Urinary bladder (tissue), 4 donors: Measurements from ENCODE around the gene CCDC12. TPM values are rescaled to one million over a fixed set of nuclear protein-coding genes. Genes with fewer than 3 reads are reported as not detected.

Experiments
- DNase-seq: peaks from one replicate; pipeline ENCODE4 v3.0.0-alpha.2; 2015; ENCODE audit errors: extremely low spot score
- H3K27ac ChIP-seq: one replicate; pipeline ENCODE4 v1.5.1; 2013; ENCODE audit warnings: low read depth, mild to moderate bottlenecking, moderate library complexity
- H3K36me3 ChIP-seq: one replicate; pipeline ENCODE4 v1.6.1; 2013; ENCODE audit warnings: mild to moderate bottlenecking, moderate library complexity; ENCODE audit not compliant: insufficient read depth
- H3K4me1 ChIP-seq: one replicate; pipeline ENCODE4 v1.6.1; 2013; ENCODE audit warnings: mild to moderate bottlenecking, moderate library complexity; ENCODE audit not compliant: insufficient read depth
- H3K4me3 ChIP-seq: one replicate; pipeline ENCODE4 v1.5.1; 2013; ENCODE audit warnings: low read depth, low read length
- WGBS: extraction: QIAGEN DNeasy Blood & Tissue Kit; methylation state at CpG from one replicate; pipeline ENCODE4 v1.1.7; 2013; 5-methylcytosine and 5-hydroxymethylcytosine counted together
- polyA plus RNA-seq: library from polyadenylated mRNA; stranded (reverse); fragments of 200-250 nt; gene quantifications from one replicate; pipeline ENCODE4 v1.2.3, GENCODE V29; 2013
- total RNA-seq: library from RNA; depleted of rRNA; stranded (reverse); fragments of >200 nt; gene quantifications from one replicate; pipeline ENCODE4 v1.2.3, GENCODE V29; 2014
- donor health status: healthy with polysubstance abuse.
- donor health status: healthy.

Gene CCDC12
- total and polyA plus RNA-seq, 2 donors, result 17.6 to 60.7 TPM

- no peak for DNase-seq
- Histone ChIP-seq H3K4me1 (no peaks in the 10 kb centered on the region), H3K36me3 (no peaks in the 10 kb centered on the region), H3K4me3 (no peak overlapping the region), H3K27ac (no peak overlapping the region)
- 85% methylated on average over 9 of the region's 9 CpGs for WGBS
Observed at GRCh38 chr3:46893763-46894162, 82.8 kb downstream of the CCDC12 start.

- Histone ChIP-seq H3K36me3 (no peaks in the 10 kb centered on the region), H3K4me3 (no peak overlapping the region), H3K27ac (no peak overlapping the region), H3K4me1 (no peaks in the 10 kb centered on the region)
- 60% methylated on average over 6 of the region's 6 CpGs for WGBS
- no peak for DNase-seq
Observed at GRCh38 chr3:46893146-46893748, 83.3 kb downstream of the CCDC12 start.

GRCh38 chr3:46892285-46893145 is 84.0 kb downstream of the CCDC12 start:
- 6% methylated on average over 58 of the region's 58 CpGs for WGBS
- H3K27ac ChIP-seq, result no peak overlapping the region
- peak overlapping the region; percentile 10 for H3K4me3 ChIP-seq

DNA sequence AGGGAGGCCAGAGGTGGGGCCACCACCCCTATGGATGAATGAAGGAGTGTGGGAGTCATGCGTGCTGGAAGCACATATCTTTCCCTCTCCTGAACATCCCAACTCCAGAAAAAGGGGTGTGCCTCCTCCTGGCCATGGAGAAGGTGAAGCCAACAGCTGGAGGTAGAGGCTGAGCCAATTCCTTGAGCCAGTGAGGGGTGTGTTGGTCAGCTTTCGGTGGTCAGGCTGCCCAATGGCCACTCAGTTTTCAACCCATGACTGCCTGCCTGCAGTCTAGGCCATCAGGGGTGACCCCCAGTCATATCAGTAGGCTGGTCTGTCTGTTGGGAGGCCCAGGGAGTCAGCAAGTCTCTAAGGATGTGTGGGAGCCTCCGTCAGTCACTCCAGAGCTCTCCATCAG is 85.4 kb downstream of the CCDC12 start:
- no peaks in the 10 kb centered on the region for H3K4me1 ChIP-seq
- no peaks in the 10 kb centered on the region for H3K36me3 ChIP-seq
- WGBS, result 96% methylated on average over 3 of the region's 3 CpGs
- DNase-seq, result no peak
- no peak overlapping the region for H3K4me3 ChIP-seq
- H3K27ac ChIP-seq, result no peak overlapping the region

More at GRCh38 chr3:46892285-46893145, 84.0 kb downstream of the CCDC12 start:
- DNase-seq, result no peak
- Histone ChIP-seq H3K36me3 (no peaks in the 10 kb centered on the region), H3K4me1 (no peaks in the 10 kb centered on the region)

GRCh38 chr3:46890132-46890531 is 86.4 kb downstream of the CCDC12 start:
- H3K4me1 ChIP-seq, result no peaks in the 10 kb centered on the region
- 98% methylated on average over 1 of the region's 1 CpG for WGBS
- DNase-seq, result no peak
- H3K27ac ChIP-seq, result no peak overlapping the region
- no peak overlapping the region for H3K4me3 ChIP-seq
- H3K36me3 ChIP-seq, result no peaks in the 10 kb centered on the region

DNA sequence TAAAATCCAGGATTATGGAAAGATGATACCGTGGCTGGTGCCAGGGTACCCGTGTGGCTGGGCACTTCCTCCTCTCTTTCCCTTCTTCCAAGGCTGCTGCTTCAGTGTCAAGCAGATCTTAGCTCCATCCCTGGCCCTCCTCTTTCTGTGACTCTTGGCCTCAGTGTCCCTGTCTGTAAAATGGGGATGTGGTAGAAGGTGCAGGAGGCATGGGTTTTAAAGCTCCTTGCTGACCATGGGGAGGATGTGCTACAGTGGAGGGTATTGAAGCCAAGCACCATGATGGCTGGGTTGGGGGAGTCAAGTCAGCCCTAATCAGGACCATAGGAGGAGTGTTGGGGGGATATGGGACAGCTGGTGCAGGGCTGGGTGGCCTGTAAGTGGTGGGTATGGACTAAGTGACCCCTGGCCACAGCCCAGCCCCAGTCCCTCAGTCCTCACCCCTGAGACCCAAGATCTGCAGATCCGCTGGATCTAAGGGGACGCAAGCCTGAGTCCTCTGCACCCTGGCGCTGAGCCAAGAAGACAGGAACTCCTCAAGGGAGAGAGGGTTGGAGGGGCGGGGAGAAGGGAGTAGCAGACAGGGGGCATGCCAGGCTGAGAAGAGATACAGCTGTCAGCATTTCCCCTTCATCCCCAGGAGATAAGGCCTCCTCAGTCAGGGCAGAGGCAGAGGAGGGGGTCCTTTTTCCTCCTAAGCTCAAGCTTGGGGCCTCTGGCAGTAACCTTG is 87.0 kb downstream of the CCDC12 start:
- no peak overlapping the region for H3K27ac ChIP-seq
- H3K36me3 ChIP-seq, result no peaks in the 10 kb centered on the region
- H3K4me1 ChIP-seq, result no peaks in the 10 kb centered on the region
- no peak overlapping the region for H3K4me3 ChIP-seq
- WGBS, result 51% methylated on average over 6 of the region's 6 CpGs
- DNase-seq, result no peak

DNA sequence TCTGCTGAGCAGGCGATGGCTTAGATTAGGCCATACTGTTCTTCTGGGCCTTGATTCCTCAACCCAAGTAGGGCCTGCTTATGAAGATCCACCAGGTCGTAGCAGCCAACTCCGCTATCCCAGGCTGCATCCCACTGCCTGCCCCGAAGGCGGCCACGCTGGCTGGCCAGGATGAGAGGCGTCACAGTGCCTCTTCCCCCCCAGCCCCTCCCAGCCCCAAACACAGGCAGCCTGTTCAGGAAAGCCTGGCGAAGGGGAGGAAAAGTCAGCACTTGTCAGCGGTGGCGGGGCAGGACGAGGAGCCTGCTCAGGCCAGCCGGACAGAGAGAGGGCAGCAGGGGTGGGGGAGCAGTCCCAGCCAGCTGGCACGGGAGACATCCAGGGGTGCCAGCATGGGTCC is 87.8 kb downstream of the CCDC12 start:
- no peak for DNase-seq
- no peaks in the 10 kb centered on the region for H3K4me1 ChIP-seq
- no peak overlapping the region for H3K27ac ChIP-seq
- WGBS, result 79% methylated on average over 13 of the region's 13 CpGs
- no peaks in the 10 kb centered on the region for H3K36me3 ChIP-seq
- no peak overlapping the region for H3K4me3 ChIP-seq

DNA sequence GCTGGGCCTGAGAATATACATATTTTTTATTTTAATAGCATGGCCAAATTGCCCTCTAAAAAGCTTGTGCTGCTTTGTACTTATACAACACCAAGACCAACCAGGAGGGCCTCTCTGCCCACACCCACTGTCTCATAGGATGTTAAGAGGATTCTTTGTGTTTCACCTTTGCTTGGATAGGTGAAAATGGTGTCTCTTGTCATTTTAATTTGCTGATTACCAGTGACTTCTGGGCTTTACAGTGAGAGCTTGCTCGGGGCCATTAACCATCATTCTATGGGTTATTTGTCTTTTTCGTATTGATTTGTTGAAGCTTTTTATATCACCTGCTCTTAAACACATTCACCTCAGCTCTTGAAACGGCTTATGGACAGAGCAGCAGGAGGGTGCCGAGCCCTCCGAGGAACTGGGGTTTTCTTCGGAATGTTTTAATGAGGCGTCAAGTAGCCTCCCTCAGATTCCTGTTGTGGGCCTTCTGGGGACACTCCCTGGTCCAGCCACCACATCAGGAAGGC is 88.5 kb downstream of the CCDC12 start:
- WGBS, result 79% methylated on average over 7 of the region's 7 CpGs
- Histone ChIP-seq H3K36me3 (no peaks in the 10 kb centered on the region), H3K4me1 (no peaks in the 10 kb centered on the region), H3K27ac (no peak overlapping the region), H3K4me3 (no peak overlapping the region)
- no peak for DNase-seq

DNA sequence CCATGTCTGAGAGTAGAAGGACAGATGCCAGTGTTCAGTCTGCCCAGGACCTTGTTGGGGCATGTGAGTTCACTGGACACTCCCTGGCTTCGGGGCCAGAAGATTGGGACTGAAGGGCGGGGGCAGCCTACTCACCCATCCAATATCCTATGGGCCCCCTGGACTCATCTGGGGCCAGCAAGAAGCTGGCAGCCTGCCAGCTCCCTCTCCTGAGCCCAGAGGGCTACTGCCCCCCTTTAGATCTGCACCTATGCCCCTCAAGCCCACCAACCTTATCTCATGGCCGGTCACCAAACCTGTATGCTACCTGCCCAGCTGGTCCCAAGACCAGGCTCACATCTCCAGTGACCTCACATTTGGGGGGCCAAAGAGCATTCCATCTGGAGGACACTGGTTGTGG is 90.9 kb downstream of the CCDC12 start:
- Histone ChIP-seq H3K36me3 (no peaks in the 10 kb centered on the region), H3K4me1 (no peaks in the 10 kb centered on the region), H3K27ac (no peak overlapping the region), H3K4me3 (no peak overlapping the region)
- 95% methylated on average over 3 of the region's 3 CpGs for WGBS
- no peak for DNase-seq

DNA sequence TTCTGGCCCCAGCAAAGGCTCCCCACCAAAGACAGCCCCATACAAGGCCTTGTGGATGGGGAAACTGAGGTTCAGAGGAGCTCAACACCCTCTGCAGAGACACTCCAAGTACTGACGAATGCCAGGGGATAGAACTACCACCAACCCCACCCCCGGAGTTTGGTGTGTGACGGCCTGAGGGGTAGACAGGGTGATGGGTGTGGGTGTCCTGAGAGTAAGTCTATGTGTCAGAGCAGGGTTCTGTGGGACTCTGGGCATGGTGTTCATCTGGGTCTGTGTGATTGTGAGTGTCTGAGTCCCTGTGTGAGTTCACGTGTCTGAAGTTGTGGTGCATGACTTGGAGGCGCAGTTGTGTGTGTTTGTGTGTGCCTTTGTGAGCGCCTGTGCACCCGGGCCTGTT is 91.6 kb downstream of the CCDC12 start:
- H3K27ac ChIP-seq, result no peak overlapping the region
- 90% methylated on average over 7 of the region's 7 CpGs for WGBS

DNA sequence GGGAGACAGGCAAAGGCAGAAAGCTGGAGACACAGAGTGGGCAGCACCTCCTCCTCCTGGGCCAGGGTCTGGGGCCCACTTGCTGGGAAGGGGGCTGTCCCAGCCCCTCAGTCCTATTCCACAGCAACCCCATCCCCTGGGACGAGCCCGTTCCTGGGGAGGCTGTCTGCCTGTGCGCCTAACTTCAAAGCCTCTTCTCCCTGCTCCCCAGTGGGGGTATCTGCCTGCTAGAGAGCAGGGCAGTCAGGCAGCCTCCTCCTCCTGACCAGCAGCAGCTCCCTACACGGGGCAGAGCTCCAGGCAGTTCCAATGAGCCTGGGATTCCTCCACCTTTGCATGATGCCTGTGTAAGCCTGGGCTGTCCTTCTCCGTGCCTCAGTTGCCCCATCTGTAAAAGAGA is 92.1 kb downstream of the CCDC12 start:
- no peaks in the 10 kb centered on the region for H3K36me3 ChIP-seq
- DNase-seq, result no peak
- no peak overlapping the region for H3K4me3 ChIP-seq
- no peak overlapping the region for H3K27ac ChIP-seq
- H3K4me1 ChIP-seq, result no peaks in the 10 kb centered on the region
- 72% methylated on average over 5 of the region's 5 CpGs for WGBS

More for the DNA sequence above, 91.6 kb downstream of the CCDC12 start:
- DNase-seq, result no peak
- Histone ChIP-seq H3K36me3 (no peaks in the 10 kb centered on the region), H3K4me3 (no peak overlapping the region), H3K4me1 (no peaks in the 10 kb centered on the region)

DNA sequence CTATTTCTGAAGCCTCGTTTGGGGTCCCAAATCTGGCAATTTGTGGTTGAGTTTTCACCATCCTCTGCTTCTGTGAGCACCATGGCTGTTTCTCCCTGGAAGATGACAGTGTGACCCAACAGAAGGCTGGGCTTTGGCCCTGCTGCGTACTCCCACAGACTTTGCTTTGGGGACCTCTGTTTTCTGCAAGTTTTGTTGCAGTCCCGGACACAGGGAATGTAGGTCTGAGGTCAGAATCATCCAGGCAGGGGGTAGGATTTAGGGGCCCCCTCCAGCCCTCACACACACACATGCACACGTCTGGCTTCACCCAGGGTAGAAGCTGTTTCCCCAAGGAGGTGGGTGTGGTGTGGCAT is 92.7 kb downstream of the CCDC12 start:
- H3K27ac ChIP-seq, result no peak overlapping the region
- H3K36me3 ChIP-seq, result no peaks in the 10 kb centered on the region
- H3K4me3 ChIP-seq, result peak overlapping the region; percentile 63
- no peak for DNase-seq
- 70% methylated on average over 4 of the region's 4 CpGs for WGBS
- H3K4me1 ChIP-seq, result no peaks in the 10 kb centered on the region

- H3K4me3 ChIP-seq, result peak overlapping the region; percentile 63
- no peak overlapping the region for H3K27ac ChIP-seq
- no peaks in the 10 kb centered on the region for H3K4me1 ChIP-seq
- 4% methylated on average over 70 of the region's 78 CpGs for WGBS
- DNase-seq, result no peak
- no peaks in the 10 kb centered on the region for H3K36me3 ChIP-seq
Observed at GRCh38 chr3:46883054-46883829, 93.3 kb downstream of the CCDC12 start.
